SK-N-SH (cell line): ENCODE results near the gene PPP1R3F. TPM values are rescaled to one million over a fixed set of nuclear protein-coding genes. Genes with fewer than 3 reads are reported as not detected.
A peak's percentile ranks its signal among the peaks of the same experiment; 100 is the strongest.

Experiments
- CTCF ChIA-PET: fragments of 300-600, 350-600 bp; formaldehyde crosslinking; extraction: SDS; loops from one replicate; lab custom pipeline; 2021; lab: Yijun Ruan, JAX
- POLR2A ChIA-PET: fragments of 350-600 bp; sonication (Branson Sonifier 250); formaldehyde crosslinking; extraction: SDS; loops from one replicate; lab custom pipeline; 2020; ENCODE audit warnings: antibody characterized with exemption, inconsistent platforms; lab: Yijun Ruan, JAX
- DNase-seq: peaks from one replicate; pipeline ENCODE4 v3.0.0; 2012
- H2AFZ ChIP-seq: fragments of 200-600 bp; sonication (generic); 2 replicates; pipeline ENCODE4 v1.8.1; 2016; ENCODE audit warnings: antibody characterized with exemption, mild to moderate bottlenecking, low read depth
- H3F3A ChIP-seq: fragments of 200-600 bp; sonication (generic); replicated peaks from 2 replicates; pipeline ENCODE3; 2016; ENCODE audit warnings: antibody characterized with exemption, mild to moderate bottlenecking; ENCODE audit not compliant: insufficient read depth
- H3K27ac ChIP-seq, 2 experiments: fragments of 200-500 bp in 1 of 2; fragments of 200-600 bp in 1 of 2; sonication (Bioruptor generic) in 1 of 2; sonication (generic), shearing (Covaris generic) in 1 of 2; 2 replicates each; pipeline versions ENCODE4 v1.5.1 to v1.6.1; 2014 to 2016; ENCODE audit warnings: low read depth in 2 of 2, inconsistent platforms in 1 of 2, low read length in 1 of 2, mild to moderate bottlenecking in 1 of 2, mixed read lengths in 1 of 2
- H3K27me3 ChIP-seq: fragments of 200-600 bp; sonication (generic), shearing (Covaris generic); 2 replicates; pipeline ENCODE4 v1.6.1; 2016; ENCODE audit warnings: mixed run types; ENCODE audit not compliant: insufficient read depth
- H3K36me3 ChIP-seq, 2 experiments: fragments of 200-500 bp in 1 of 2; fragments of 200-600 bp in 1 of 2; sonication (Bioruptor generic) in 1 of 2; sonication (generic) in 1 of 2; replicated peaks in 1 of 2; 2 replicates each; pipeline versions ENCODE3 to v1.5.1; 2014 to 2016; ENCODE audit warnings: low read length in 1 of 2, mild to moderate bottlenecking in 1 of 2; ENCODE audit not compliant: insufficient read depth in 2 of 2, control insufficient read depth in 1 of 2
- H3K4me1 ChIP-seq, 2 experiments: fragments of 200-500 bp in 1 of 2; fragments of 200-600 bp in 1 of 2; sonication (Bioruptor generic) in 1 of 2; sonication (generic), shearing (Covaris generic) in 1 of 2; 2 replicates each; pipeline versions ENCODE4 v1.5.1 to v1.6.1; 2014 to 2016; ENCODE audit warnings: low read depth in 1 of 2, low read length in 1 of 2, mixed run types in 1 of 2; ENCODE audit not compliant: insufficient read depth in 2 of 2, control insufficient read depth in 1 of 2
- H3K4me2 ChIP-seq: fragments of 200-600 bp; sonication (generic), shearing (Covaris generic); 2 replicates; pipeline ENCODE4 v1.6.1; 2017; ENCODE audit warnings: mixed run types
- H3K4me3 ChIP-seq, 2 experiments: fragments of 200-500 bp in 1 of 2; fragments of 200-600 bp in 1 of 2; sonication (Bioruptor generic) in 1 of 2; sonication (generic), shearing (Covaris generic) in 1 of 2; 2 replicates each; pipeline versions ENCODE4 v1.5.1 to v1.8.1; 2014 to 2016; ENCODE audit warnings: low read depth in 2 of 2, inconsistent platforms in 1 of 2, low read length in 1 of 2, mild to moderate bottlenecking in 1 of 2, mixed read lengths in 1 of 2, moderate library complexity in 1 of 2
- H3K79me2 ChIP-seq: fragments of 200-600 bp; sonication (generic); 2 replicates; pipeline ENCODE4 v1.8.1; 2017; ENCODE audit warnings: mild to moderate bottlenecking; ENCODE audit not compliant: insufficient read depth
- H3K9ac ChIP-seq: fragments of 200-600 bp; sonication (generic); 2 replicates; pipeline ENCODE4 v1.6.1; 2017; ENCODE audit warnings: mixed run types
- H3K9me2 ChIP-seq: fragments of 200-600 bp; sonication (generic); 2 replicates; pipeline ENCODE4 v1.6.1; 2017; ENCODE audit warnings: mixed run types
- H3K9me3 ChIP-seq: fragments of 200-600 bp; sonication (generic); 2 replicates; pipeline ENCODE4 v1.6.1; 2017; ENCODE audit warnings: mixed run types, mild to moderate bottlenecking, moderate library complexity
- H4K20me1 ChIP-seq: fragments of 200-600 bp; sonication (generic); 2 replicates; pipeline ENCODE4 v1.6.1; 2017; ENCODE audit warnings: mild to moderate bottlenecking, mixed run types; ENCODE audit not compliant: insufficient read depth
- ELF1 ChIP-seq: IDR thresholded peaks from 2 replicates; pipeline ENCODE4 v1.4.0; 2012
- FOSL2 ChIP-seq: IDR thresholded peaks from 2 replicates; pipeline ENCODE4 v1.4.0; 2012; ENCODE audit warnings: low read depth, mild to moderate bottlenecking, moderate library complexity, borderline replicate concordance
- FOXM1 ChIP-seq: IDR thresholded peaks from 2 replicates; pipeline ENCODE4 v1.4.0; 2012; ENCODE audit warnings: low read depth, mild to moderate bottlenecking
- GABPA ChIP-seq: IDR thresholded peaks from 2 replicates; pipeline ENCODE4 v1.4.0; 2012; ENCODE audit warnings: low read depth, mild to moderate bottlenecking
- MEF2A ChIP-seq: IDR thresholded peaks from 2 replicates; pipeline ENCODE4 v1.4.0; 2012; ENCODE audit warnings: low read depth, borderline replicate concordance
- MXI1 ChIP-seq: IDR thresholded peaks from 2 replicates; pipeline ENCODE4 v1.6.1; 2012; ENCODE audit warnings: mild to moderate bottlenecking, low read depth, low read length, improper control_type of control experiment
- NFIC ChIP-seq: IDR thresholded peaks from 2 replicates; pipeline ENCODE4 v1.4.0; 2012; ENCODE audit warnings: borderline replicate concordance
- NRF1 ChIP-seq: IDR thresholded peaks from 2 replicates; pipeline ENCODE4 v1.6.1; 2012; ENCODE audit warnings: low read depth, mild to moderate bottlenecking, low read length
- POLR2AphosphoS5 ChIP-seq: IDR thresholded peaks from 2 replicates; pipeline ENCODE4 v1.6.1; 2012; ENCODE audit warnings: low read depth, low read length
- RAD21 ChIP-seq: IDR thresholded peaks from 2 replicates; pipeline ENCODE4 v1.6.1; 2012; ENCODE audit warnings: mild to moderate bottlenecking, low read length
- SIN3A ChIP-seq: IDR thresholded peaks from 2 replicates; pipeline ENCODE4 v1.6.1; 2012; ENCODE audit warnings: low read depth, mild to moderate bottlenecking, low read length, moderate library complexity, borderline replicate concordance
- TAF1 ChIP-seq: IDR thresholded peaks from 2 replicates; pipeline ENCODE4 v1.6.1; 2012; ENCODE audit warnings: low read depth, mild to moderate bottlenecking, low read length, moderate library complexity, borderline replicate concordance
- YY1 ChIP-seq: IDR thresholded peaks from 2 replicates; pipeline ENCODE4 v1.4.0; 2012; ENCODE audit warnings: low read depth, mild to moderate bottlenecking
- WGBS: methylation state at CpG from one replicate; pipeline ENCODE4 v1.1.6; 2017; ENCODE audit warnings: low lambda C conversion rate; 5-methylcytosine and 5-hydroxymethylcytosine counted together
- polyA plus RNA-seq, 3 experiments: library from polyadenylated mRNA; depleted of rRNA; stranded (reverse); fragments of >200 nt; gene quantifications; 2 replicates each; pipeline ENCODE4 v1.2.3, GENCODE V29; 2012
- TF ChIP-seq, protein P1 (sequence below): IDR thresholded peaks from 2 replicates; pipeline ENCODE4 v1.6.1; 2012; ENCODE audit warnings: mild to moderate bottlenecking, low read depth, low read length, moderate library complexity
- TF ChIP-seq, protein P2 (sequence below): fragments of 150-350 bp; IDR thresholded peaks from 2 replicates; pipeline ENCODE4 v1.6.1; 2016; ENCODE audit warnings: mild to moderate bottlenecking, low read depth, low read length
- TF ChIP-seq, protein P3 (sequence below): IDR thresholded peaks from 2 replicates; pipeline ENCODE4 v1.4.0; 2012; ENCODE audit warnings: low read depth
- TF ChIP-seq, protein P4 (sequence below): fragments of 200-600 bp; sonication (generic); IDR thresholded peaks from 2 replicates; pipeline ENCODE4 v1.6.1; 2017; ENCODE audit warnings: antibody characterized with exemption, mild to moderate bottlenecking, moderate library complexity

PPP1R3F gene
- polyA plus RNA-seq, 1 of the 3 experiments (the other 2 are of a cell fraction), result 6.2 TPM

DNA sequence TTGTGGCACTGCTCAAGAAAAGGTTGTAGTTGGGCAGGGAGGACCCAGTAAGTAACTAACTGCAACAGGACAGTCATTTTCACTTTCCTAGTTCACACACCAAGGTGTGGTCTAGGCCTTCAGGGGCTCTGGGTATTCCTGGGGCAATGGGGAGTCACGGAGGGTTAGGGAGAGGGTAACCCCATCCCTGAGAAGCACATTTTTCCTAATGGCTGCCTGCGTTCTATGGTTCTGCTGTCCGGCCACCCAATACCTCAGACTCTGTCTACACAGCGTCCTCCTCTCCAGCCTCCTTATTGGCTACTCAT, 937 bp upstream of the PPP1R3F start:
- Histone ChIP-seq H4K20me1 (peaks cover 3% of the 10 kb centered on the region; the same call in 1 of the 2 replicates), H3K4me3 (peak overlapping the region; percentile 57 to 64), H3K4me1 (peaks cover 0 to 23% of the 10 kb centered on the region in 2 experiments; a peak in 1 of 4 replicates), H3K9ac (peak overlapping the region; percentile 36), H3K36me3 (no peaks in the 10 kb centered on the region), H3F3A (no peaks in the 10 kb centered on the region), H3K9me2 (no peaks in the 10 kb centered on the region), H3K4me2 (peak overlapping the region; percentile 59), H2AFZ (peak overlapping the region; percentile 82), H3K27me3 (peaks cover 4% of the 10 kb centered on the region; the same call in 1 of the 2 replicates), H3K9me3 (no peaks in the 10 kb centered on the region), H3K79me2 (peaks cover 24% of the 10 kb centered on the region; the same call in 1 of the 2 replicates), H3K27ac (peak overlapping the region; percentile 39 to 79; a peak in 3 of 4 replicates)
- no peak for TF ChIP-seq MEF2A
- no peak for TF ChIP-seq SIN3A
- no peak for TF ChIP-seq MXI1
- 0 out of 2 replicates have a peak, but pooled peaks have one; percentile 76 for TF ChIP-seq YY1
- CTCF ChIA-PET, result interaction anchor here (0.7 kb wide), 1 partner anchor 105 kb away, joined by 3 read pairs; no protein-coding TSS in a partner anchor
- POLR2A ChIA-PET, result interaction anchor here (0.7 to 1.3 kb wide), 3 partner anchors 12 to 195 kb away, joined by 3 read pairs; partner anchors contain the start of genes CCDC22 and PRAF2
- WGBS, result 4% methylated on average over 4 of the region's 4 CpGs
- no peak for DNase-seq

DNA sequence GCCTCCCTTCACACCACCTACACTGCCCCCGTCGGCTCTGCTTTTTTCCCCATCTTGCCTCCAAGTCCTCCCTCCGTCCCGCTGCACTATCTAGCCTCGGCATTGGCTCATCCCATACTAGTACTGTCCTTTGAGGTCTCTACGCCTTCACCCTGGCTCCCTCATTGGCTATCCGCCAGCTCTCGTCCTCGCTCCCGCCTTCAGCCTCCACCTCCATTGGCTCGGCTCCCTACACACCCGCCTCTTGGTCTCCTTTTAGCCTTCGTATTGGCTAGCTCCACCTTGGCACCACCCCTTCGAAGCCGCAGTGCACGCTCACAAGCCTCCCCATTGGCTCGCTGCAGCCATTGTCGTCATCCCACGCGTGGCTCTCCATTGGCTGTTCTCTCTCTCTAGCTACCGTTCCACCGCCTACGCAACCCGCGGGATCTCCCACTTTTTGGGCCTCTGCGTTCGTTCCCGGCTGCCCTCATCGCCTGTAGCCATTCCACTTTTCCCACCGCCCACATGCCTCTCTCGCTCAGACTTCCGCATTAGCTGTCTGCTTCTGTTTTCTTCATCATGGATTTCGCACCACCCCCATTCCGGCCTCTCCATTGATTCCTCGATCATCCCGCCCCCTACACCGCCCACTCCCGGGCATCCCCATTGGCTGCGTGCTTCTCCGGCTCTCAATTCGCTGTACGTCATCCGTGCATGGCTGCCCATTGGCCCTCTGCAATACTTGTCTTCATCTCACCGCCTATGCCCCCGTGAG, 405 bp upstream of the PPP1R3F start:
- Histone ChIP-seq H3F3A (no peaks in the 10 kb centered on the region), H3K4me1 (peaks cover 0 to 23% of the 10 kb centered on the region in 2 experiments; a peak in 1 of 4 replicates), H3K4me2 (peak overlapping the region; percentile 59), H3K9me2 (no peaks in the 10 kb centered on the region), H2AFZ (no peak overlapping the region; the same call in 1 of the 2 replicates), H3K27me3 (no peaks in the 10 kb centered on the region; the same call in 1 of the 2 replicates), H4K20me1 (peaks cover 4% of the 10 kb centered on the region; the same call in 1 of the 2 replicates), H3K4me3 (peak overlapping the region; percentile 64 to 65), H3K9ac (peak overlapping the region; percentile 73), H3K79me2 (peaks cover 24% of the 10 kb centered on the region; the same call in 1 of the 2 replicates), H3K9me3 (no peaks in the 10 kb centered on the region), H3K27ac (peak overlapping the region; percentile 82 to 84), H3K36me3 (no peaks in the 10 kb centered on the region)
- CTCF ChIA-PET, result interaction anchor here (0.7 kb wide), 1 partner anchor 105 kb away, joined by 3 read pairs; no protein-coding TSS in a partner anchor
- POLR2A ChIA-PET, result interaction anchor here (0.6 to 1.3 kb wide), 4 partner anchors 13 to 219 kb away, joined by 3 read pairs; partner anchors contain the start of genes CCDC22 and PRAF2
- 21% methylated on average over 45 of the region's 45 CpGs for WGBS
- peak; percentile 89 for DNase-seq
- TF ChIP-seq, protein P1, sequence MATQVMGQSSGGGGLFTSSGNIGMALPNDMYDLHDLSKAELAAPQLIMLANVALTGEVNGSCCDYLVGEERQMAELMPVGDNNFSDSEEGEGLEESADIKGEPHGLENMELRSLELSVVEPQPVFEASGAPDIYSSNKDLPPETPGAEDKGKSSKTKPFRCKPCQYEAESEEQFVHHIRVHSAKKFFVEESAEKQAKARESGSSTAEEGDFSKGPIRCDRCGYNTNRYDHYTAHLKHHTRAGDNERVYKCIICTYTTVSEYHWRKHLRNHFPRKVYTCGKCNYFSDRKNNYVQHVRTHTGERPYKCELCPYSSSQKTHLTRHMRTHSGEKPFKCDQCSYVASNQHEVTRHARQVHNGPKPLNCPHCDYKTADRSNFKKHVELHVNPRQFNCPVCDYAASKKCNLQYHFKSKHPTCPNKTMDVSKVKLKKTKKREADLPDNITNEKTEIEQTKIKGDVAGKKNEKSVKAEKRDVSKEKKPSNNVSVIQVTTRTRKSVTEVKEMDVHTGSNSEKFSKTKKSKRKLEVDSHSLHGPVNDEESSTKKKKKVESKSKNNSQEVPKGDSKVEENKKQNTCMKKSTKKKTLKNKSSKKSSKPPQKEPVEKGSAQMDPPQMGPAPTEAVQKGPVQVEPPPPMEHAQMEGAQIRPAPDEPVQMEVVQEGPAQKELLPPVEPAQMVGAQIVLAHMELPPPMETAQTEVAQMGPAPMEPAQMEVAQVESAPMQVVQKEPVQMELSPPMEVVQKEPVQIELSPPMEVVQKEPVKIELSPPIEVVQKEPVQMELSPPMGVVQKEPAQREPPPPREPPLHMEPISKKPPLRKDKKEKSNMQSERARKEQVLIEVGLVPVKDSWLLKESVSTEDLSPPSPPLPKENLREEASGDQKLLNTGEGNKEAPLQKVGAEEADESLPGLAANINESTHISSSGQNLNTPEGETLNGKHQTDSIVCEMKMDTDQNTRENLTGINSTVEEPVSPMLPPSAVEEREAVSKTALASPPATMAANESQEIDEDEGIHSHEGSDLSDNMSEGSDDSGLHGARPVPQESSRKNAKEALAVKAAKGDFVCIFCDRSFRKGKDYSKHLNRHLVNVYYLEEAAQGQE, result no peak
- TF ChIP-seq NFIC (peak; percentile 61), POLR2AphosphoS5 (peak; percentile 69), GABPA (no peak), RAD21 (no peak), YY1 (no peak; the same call in 1 of the 2 replicates), FOXM1 (no peak), SIN3A (no peak), NRF1 (no peak), FOSL2 (no peak), TAF1 (0 out of 2 replicates have a peak, but pooled peaks have one; percentile 38), ELF1 (no peak)
- TF ChIP-seq, protein P2, sequence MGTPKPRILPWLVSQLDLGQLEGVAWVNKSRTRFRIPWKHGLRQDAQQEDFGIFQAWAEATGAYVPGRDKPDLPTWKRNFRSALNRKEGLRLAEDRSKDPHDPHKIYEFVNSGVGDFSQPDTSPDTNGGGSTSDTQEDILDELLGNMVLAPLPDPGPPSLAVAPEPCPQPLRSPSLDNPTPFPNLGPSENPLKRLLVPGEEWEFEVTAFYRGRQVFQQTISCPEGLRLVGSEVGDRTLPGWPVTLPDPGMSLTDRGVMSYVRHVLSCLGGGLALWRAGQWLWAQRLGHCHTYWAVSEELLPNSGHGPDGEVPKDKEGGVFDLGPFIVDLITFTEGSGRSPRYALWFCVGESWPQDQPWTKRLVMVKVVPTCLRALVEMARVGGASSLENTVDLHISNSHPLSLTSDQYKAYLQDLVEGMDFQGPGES, result peak; percentile 75
- TF ChIP-seq, protein P3, sequence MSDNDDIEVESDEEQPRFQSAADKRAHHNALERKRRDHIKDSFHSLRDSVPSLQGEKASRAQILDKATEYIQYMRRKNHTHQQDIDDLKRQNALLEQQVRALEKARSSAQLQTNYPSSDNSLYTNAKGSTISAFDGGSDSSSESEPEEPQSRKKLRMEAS, result 0 out of 2 replicates have a peak, but pooled peaks have one; percentile 10
- TF ChIP-seq, protein P4, sequence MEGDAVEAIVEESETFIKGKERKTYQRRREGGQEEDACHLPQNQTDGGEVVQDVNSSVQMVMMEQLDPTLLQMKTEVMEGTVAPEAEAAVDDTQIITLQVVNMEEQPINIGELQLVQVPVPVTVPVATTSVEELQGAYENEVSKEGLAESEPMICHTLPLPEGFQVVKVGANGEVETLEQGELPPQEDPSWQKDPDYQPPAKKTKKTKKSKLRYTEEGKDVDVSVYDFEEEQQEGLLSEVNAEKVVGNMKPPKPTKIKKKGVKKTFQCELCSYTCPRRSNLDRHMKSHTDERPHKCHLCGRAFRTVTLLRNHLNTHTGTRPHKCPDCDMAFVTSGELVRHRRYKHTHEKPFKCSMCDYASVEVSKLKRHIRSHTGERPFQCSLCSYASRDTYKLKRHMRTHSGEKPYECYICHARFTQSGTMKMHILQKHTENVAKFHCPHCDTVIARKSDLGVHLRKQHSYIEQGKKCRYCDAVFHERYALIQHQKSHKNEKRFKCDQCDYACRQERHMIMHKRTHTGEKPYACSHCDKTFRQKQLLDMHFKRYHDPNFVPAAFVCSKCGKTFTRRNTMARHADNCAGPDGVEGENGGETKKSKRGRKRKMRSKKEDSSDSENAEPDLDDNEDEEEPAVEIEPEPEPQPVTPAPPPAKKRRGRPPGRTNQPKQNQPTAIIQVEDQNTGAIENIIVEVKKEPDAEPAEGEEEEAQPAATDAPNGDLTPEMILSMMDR, result no peak
